Right renal pelvis (tissue), 4 donors: ENCODE measurements around the gene HES4. TPM values are rescaled to one million over a fixed set of nuclear protein-coding genes. Genes with fewer than 3 reads are reported as not detected.
"Not testable (repeated sequence)": the region's sequence is repeated elsewhere in the genome, so short reads cannot be mapped to it uniquely, and the experiment has no call there.

Experiments used
- DNase-seq, 4 donors: peaks; one replicate each; pipeline ENCODE4 v3.0.0-alpha.2; 2013; ENCODE audit warnings: low read depth in 4 of 4, low spot score in 3 of 4, missing footprints in 1 of 4
- polyA plus RNA-seq, 4 donors: library from polyadenylated mRNA; unstranded; fragments of 120-200 nt; gene quantifications; one replicate each; pipeline ENCODE4 v1.2.1, GENCODE V29; 2013; ENCODE audit not compliant: insufficient read length in 4 of 4

HES4 gene
- polyA plus RNA-seq, 4 donors = 16.7 to 56.7 (median 20.2) TPM

DNA sequence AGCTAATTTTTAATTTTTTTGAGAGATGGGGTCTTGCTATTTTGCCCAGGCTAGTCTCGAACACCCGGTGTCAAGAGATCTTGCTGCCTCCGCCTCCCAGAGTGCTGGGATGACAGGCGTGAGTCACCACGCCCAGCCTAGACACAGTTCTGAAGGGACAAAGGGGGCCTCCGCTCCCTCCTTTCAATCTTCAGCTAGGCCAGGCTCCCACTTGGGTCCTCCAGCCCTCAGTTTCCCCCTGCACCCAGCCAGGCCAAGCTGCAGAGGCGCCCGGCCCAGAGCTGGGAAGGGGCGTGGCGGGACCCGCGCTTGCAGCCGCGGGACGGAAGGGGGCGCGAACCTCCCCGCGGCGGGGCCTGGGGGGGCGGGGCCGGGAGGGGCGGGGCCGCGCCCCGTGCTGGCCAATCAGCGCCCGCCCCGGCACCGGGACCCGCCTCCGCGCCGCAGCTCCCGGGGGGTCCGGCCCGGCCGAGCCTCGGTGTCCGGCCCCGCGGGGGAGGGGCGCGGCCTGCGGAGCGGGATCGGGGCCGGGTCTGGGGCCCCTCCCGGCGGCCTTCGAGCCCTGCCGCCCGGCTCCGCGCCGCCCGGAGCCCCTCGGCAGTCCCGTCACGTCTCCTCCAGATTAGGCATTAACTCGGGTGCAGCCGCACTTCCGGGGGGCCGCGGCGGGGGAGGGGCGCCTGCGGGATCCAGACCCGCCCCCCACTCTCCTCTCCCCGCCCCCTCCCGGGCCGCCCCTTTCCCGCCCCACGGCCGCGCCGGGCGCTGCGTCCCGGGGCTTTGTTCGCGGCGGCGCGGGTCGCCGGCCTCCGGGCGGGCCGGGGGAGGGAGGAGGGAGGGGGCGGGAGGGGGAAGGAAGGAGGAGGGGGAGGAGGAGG, 19.5 kb upstream of the HES4 start:
- DNase-seq = peak in 3 of 4 donors; percentile 77 to 80 (median 78)

DNA sequence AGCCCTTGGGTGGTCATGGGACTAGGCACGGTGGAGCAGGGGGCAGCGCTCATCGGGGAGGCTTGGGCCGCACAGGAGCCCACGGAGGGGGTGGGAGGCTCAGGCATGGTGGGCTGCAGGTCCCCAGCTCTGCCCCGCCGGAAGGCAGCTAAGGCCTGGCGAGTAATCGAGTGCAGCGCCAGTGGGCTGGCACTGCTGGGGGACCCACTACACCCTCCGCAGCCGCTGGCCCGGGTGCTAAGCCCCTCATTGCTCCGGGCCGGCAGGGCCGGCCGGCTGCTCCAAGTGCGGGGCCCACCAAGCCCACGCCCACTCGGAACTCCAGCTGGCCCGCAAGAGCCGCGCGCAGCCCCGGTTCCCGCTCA, 18.4 kb upstream of the HES4 start:
- DNase-seq = not testable (repeated sequence)

DNA sequence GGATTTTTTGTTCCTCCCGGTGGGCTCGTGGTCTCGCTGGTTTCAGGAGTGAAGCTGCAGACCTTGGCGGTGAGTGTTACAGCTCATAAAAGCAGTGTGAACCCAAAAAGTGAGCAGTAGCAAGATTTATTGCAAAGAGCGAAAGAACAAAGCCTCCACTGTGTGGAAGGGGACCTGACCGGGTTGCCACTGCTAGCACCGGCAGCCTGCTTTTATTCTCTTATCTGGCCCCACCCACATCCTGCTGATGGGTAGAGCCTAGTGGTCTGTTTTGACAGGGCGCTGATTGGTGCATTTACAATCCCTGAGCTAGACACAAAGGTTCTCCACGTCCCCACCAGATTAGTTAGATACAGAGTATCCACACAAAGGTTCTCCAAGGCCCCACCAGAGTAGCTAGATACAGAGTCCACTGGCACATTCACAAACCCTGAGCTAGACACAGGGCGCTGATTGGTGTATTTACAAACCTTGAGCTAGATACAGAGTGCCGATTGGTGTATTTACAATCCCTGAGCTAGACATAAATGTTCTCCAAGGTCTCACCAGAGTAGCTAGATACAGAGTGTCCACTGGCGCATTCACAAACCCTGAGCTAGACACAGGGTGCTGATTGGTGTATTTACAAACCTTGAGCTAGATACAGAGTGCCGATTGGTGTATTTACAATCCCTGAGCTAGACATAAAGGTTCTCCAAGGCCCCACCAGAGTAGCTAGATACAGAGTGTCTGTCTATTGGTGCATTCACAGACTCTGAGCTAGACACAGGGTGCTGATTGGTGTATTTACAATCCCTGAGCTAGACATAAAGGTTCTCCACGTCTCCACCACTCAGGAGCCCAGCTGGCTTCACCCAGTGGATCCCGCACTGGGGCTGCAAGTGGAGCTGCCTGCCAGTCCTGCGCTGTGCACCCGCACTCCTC, 17.8 kb upstream of the HES4 start:
- DNase-seq = not testable (repeated sequence)

DNA sequence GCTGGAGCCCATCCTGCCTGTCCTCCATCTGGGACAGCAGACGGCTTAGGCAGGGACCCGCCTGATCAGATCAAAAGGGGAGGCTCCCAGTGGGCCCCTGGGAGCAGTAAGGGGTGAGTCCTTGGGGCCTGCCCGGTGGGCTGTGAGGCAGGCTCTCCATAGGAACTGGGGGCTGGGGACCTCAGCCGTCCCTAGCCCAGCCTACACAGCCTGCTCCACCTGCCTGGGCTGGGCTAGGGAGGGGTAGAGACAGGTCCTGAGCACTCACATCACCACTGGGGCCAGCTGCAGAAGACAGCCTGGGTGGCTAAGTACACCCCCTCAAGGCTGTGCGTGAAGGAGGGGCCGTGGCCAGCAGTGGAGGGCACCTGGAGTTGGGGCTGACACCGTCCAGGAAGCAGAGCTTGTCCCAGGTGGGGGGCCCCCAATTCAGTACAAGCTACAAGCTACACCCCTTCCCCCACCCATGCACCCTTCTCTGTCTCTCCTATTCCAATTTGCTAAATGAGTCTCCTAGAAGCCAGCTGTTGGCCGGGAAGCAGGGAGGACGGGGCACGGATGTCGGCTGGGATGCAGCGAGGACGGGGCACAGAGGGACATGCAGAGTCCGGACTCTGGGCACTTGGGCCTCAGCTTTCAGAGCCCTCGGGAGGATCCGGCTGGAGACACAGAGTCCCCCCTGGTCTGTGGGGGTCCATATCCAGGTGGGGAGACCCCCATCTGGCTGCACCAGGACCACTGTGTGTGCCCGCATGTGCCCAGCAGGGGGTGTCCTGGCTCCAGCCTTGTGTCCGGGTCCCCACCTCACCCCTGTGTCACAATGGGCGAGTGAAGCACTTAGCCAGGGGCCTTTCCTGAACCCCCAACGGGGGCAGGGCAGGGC, 15.1 kb upstream of the HES4 start:
- no peak for DNase-seq

- no peak for DNase-seq
Observed at GRCh38 chr1:1013922-1014648, 14.2 kb upstream of the HES4 start.

DNA sequence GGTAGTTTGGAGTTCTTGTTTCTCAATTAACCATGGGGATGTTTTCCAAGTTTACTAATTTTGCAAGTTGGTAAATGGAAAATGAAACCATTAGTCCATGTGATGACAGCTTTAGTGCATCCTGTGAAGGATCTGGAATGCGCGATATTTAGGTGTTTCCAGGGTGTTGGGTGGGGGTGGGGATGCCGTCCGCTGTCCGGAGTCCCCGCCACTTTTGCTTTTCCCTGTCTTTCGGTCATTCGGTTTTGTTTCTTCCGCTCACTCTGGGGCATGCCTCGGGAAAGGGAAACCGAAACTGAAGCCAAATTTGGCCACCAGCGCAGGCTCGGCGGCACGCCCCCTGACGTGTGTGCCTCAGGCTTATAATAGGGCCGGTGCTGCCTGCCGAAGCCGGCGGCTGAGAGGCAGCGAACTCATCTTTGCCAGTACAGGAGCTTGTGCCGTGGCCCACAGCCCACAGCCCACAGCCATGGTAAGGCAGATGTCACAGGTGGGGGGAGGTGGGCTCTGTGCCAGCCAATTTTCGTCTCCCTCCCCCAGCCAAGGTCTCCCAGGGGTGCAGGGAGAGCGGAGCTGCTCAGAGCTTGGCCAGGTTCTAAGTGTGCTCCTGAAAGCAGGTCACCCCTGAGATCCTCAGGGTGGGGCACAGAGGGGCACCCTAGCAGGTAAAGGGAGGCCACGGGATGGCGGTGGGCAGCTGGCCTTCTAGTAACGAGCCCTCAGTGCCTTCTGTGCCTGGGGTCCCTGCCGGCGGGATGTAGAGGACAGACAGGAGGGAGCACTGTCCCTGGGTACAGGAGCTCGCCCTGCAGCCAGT, 13.4 kb upstream of the HES4 start, which contains the start of gene ISG15:
TSS of gene ISG15 (plus strand) at position 393 of the 817 bp plus-strand sequence. CDS start at position 470, 77 bp downstream.
- DNase-seq = peak; percentile 71 to 80 (median 77)

- DNase-seq = not testable (repeated sequence)
Observed at GRCh38 chr1:1012736-1013104, 12.8 kb upstream of the HES4 start.

DNA sequence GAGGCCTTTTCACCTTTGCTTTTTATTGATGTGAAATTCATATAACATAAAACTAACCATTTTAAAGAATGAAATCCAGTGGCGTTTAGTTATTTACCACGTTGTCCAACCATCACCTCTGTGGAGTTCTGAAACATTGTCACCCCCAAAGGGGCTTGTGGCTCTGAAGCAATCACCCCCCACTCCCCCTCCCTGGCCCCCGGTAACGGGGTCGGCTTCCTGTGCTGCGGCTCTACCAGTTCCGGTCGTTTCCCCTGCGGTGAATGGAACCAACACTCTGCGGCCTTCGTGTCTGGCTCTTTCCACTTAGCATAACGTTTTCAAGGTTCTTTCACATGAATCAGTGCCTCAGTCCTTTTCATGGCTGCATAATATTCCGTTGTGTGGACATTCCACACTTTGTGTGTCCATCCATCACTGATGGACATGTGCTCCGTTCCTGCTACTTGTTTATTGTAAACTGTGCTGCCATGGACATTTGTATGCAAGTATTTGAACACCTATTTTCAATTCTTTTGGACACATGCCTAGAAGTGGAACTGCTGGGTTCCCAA, 11.6 kb upstream of the HES4 start:
- no peak for DNase-seq

GRCh38 chr1:1010131-1010530, 10.2 kb upstream of the HES4 start:
- not testable (repeated sequence) for DNase-seq

DNA sequence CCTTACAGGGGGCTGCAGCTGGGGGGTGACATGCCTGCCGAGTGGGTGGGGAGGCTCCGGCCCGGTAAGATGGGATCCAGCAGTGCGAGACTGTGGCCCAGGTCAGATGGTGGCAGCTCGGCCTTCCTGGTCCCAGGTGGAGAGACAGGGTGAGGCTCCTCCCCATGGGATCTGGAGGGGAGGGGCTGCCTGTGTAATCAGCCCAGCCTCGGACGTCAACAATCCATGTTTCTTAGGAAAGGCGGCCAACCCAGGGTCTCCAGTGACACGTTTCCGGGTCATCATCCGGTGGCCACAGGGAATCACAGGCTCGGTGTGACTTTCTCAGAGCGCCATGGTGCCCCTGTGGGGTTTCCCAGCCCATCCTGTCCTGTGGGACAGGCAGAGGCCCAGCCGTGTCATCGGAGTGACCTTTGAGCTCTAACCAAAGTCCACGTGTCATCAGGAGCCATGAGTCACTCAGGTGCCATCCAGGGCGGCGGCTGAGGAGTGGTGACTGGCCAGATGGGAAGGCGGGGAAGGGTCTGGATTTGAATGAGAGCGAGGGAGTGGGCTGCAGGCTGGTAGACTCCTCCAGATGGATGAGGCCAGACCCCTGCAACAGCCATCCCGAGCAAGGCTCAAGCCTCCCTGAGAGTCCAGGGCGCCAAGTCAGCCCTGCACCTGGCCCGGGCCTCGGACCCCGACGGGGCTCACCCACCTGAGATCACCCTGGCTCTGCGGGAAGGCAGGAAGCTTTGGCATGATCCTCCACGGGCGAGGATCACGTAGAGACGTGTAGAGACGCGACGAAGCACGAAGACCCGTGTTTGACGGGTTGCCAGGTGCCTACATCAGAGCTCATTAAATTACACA, 6.6 kb upstream of the HES4 start:
- no peak for DNase-seq

GRCh38 chr1:1005774-1006304, 5.9 kb upstream of the HES4 start:
- DNase-seq = no peak

DNA sequence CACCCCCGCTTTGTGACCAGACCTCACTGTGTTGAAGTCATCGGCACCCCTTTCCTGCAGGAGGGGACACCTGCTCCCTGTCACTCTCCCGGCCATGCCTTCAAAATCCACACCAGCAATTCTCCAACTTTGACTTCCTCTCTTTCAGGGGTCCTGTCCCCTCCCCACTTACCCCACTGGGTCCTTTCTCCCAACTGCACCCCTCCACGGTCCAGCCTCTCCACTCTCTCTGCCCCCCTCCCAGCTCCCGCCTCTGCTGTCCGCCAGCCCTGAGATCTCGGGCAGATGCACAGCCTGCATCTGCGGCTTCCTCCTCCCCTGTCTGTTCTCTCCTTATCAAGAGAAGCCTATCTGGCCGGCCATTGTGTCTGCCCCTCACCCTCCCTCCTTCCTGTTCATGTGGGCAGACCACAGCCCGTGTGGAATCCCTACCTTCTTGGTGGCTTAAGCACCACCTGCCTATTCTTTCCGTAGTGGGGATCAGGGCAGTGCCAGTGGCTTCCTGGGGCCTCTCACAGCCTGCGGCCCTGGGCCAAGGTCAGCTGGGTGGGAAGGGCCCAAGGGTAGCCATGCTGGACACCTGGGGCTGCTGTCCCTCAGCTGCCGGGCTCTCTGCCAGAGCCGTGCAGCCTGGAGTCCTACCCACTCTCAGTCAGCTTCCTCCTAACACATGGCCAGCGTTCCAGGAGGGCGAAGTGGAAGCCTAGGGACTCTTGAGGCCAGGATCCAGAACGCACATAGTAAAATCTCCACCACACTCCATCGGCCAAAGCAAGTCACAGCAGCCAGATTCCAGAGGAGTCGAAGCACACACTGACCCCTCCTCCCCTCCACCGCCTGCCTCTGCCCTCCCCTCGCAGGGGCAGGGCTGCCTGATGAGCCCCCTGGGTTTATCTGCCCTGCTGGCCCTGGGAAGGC, 5.1 kb upstream of the HES4 start:
- DNase-seq = no peak

- no peak for DNase-seq
Observed at GRCh38 chr1:1004420-1004779, 4.5 kb upstream of the HES4 start.

DNA sequence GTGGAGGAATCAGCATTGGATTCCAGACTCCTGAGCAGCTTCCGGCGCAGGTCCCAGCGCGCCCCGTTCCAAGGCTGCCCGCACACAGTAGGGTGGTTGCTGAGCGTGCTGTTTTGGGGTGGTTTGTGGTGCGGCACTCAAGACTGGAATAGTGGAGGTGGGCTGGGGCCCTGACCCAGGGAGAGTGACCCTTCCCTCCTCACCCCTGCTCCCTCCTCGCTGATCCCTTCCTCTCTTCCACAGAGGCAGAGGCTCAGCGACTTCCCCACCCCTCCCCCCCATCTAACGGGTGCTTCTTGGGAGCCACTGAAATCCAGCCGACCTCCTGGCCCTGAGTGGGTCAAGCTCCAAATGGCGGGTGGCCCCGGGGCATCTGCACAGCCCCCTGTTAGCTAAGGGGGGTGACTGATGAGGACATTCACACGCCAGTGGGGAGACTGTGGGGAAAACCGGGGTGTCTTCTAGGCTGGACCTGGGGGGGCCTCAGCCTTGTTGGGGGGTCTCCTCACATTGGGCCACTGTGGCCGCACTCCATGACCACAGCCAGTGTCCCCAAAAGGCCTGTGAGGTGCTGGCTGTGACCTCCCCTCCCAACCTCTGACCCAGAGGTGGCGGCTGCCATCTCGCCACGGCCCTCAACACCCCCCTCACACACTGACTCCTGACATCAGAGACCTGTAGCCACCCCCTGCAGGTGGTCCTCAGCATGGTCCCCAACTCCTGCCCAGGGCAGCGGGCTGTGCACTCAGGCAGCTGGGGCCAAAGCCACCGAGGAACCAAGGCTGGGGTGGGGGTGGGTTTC, 3.9 kb upstream of the HES4 start:
- DNase-seq = no peak

DNA sequence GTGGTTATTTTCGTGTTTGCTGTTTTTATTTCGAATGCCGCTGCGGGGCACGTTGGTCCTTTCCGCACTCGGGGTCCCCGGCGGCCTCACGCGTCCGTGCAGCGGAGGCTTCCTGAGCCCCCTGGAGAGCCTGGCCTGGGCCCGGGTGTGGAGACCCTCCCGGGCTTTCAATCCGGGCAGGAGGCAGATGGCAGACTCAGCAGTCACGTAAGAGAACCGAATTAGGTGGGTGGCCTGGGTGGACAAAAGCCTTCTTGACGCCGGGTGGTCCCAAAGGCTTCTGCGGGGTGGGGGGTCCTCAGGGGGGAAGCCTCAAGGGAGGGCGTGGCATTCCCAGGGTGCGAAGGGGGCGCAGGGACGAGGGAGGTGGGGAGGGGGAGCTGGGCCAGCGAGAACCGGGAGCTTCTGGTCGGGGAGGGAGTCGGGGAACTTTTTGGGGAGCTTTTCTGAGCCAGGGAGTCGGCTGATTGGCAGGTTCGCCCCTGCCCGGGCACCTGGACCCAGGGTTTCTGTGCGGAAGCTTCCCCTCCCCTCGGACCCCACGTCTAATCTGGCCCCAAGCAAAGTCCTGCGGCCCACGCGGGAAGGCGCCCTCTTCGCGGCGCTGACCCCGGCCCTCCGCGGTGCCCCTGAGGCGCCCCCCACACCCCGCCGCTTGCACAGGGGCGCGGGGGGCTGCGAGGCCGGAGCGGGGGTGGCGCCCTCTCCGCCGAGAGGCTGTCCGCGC, 1.3 kb upstream of the HES4 start:
- DNase-seq = no peak
